GM23338 (cell line): Measurements from ENCODE around the gene ASAP2.

Experiments used
- CREB1 ChIP-seq: fragments of 250-450 bp; sonication (Bioruptor Pico); IDR thresholded peaks from 2 replicates; pipeline ENCODE4 v1.5.0; 2020; ENCODE audit warnings: low read depth, mild to moderate bottlenecking, moderate library complexity
- EZH2 ChIP-seq: fragments of 200-600 bp; sonication (generic); IDR thresholded peaks from one replicate; pipeline ENCODE4 v1.8.0; 2017; ENCODE audit warnings: antibody characterized with exemption, mild to moderate bottlenecking, low read depth; ENCODE audit not compliant: unreplicated experiment
- EZH2phosphoT487 ChIP-seq: fragments of 200-600 bp; sonication (generic); IDR thresholded peaks from one replicate; pipeline ENCODE4 v1.8.1; 2018; ENCODE audit warnings: antibody characterized with exemption; ENCODE audit not compliant: unreplicated experiment
- POLR2AphosphoS5 ChIP-seq: IDR thresholded peaks from 2 replicates; pipeline ENCODE4 v1.6.1; 2016; ENCODE audit warnings: antibody characterized with exemption, low read depth
- ZNF114 ChIP-seq: fragments of 250-450 bp; sonication (Bioruptor Pico); IDR thresholded peaks from 2 replicates; pipeline ENCODE4 v1.5.0; 2020; ENCODE audit warnings: mild to moderate bottlenecking, moderate library complexity
- TF ChIP-seq, protein P1 (sequence below), 2 experiments: fragments of 200-600 bp in 1 of 2; sonication (generic) in 1 of 2; conservative IDR thresholded peaks; 2 replicates each; pipeline versions ENCODE4 v1.5.1 to v1.6.1; 2016 to 2017; ENCODE audit warnings: antibody characterized with exemption in 2 of 2, low read depth in 2 of 2, mild to moderate bottlenecking in 2 of 2, moderate library complexity in 1 of 2
- TF ChIP-seq, protein P2 (sequence below): IDR thresholded peaks from one replicate; pipeline ENCODE4 v1.6.1; 2018; ENCODE audit warnings: antibody characterized with exemption; ENCODE audit not compliant: unreplicated experiment

GRCh38 chr2:9276901-9277451 lies 70.4 kb downstream of the ASAP2 start:
- TF ChIP-seq, protein P1, sequence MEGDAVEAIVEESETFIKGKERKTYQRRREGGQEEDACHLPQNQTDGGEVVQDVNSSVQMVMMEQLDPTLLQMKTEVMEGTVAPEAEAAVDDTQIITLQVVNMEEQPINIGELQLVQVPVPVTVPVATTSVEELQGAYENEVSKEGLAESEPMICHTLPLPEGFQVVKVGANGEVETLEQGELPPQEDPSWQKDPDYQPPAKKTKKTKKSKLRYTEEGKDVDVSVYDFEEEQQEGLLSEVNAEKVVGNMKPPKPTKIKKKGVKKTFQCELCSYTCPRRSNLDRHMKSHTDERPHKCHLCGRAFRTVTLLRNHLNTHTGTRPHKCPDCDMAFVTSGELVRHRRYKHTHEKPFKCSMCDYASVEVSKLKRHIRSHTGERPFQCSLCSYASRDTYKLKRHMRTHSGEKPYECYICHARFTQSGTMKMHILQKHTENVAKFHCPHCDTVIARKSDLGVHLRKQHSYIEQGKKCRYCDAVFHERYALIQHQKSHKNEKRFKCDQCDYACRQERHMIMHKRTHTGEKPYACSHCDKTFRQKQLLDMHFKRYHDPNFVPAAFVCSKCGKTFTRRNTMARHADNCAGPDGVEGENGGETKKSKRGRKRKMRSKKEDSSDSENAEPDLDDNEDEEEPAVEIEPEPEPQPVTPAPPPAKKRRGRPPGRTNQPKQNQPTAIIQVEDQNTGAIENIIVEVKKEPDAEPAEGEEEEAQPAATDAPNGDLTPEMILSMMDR (conservative IDR thresholded peaks at IDR 0.05; ENCODE audit: low read depth in 2 of 2): no peak
- TF ChIP-seq, protein P2, sequence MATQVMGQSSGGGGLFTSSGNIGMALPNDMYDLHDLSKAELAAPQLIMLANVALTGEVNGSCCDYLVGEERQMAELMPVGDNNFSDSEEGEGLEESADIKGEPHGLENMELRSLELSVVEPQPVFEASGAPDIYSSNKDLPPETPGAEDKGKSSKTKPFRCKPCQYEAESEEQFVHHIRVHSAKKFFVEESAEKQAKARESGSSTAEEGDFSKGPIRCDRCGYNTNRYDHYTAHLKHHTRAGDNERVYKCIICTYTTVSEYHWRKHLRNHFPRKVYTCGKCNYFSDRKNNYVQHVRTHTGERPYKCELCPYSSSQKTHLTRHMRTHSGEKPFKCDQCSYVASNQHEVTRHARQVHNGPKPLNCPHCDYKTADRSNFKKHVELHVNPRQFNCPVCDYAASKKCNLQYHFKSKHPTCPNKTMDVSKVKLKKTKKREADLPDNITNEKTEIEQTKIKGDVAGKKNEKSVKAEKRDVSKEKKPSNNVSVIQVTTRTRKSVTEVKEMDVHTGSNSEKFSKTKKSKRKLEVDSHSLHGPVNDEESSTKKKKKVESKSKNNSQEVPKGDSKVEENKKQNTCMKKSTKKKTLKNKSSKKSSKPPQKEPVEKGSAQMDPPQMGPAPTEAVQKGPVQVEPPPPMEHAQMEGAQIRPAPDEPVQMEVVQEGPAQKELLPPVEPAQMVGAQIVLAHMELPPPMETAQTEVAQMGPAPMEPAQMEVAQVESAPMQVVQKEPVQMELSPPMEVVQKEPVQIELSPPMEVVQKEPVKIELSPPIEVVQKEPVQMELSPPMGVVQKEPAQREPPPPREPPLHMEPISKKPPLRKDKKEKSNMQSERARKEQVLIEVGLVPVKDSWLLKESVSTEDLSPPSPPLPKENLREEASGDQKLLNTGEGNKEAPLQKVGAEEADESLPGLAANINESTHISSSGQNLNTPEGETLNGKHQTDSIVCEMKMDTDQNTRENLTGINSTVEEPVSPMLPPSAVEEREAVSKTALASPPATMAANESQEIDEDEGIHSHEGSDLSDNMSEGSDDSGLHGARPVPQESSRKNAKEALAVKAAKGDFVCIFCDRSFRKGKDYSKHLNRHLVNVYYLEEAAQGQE: no peak
- TF ChIP-seq POLR2AphosphoS5 (no peak), EZH2phosphoT487 (no peak), CREB1 (CRISPR knock-in tag) (no peak), ZNF114 (no peak), EZH2 (no peak)
